ENCODE results near the gene BBX.

The BBX gene

DNA sequence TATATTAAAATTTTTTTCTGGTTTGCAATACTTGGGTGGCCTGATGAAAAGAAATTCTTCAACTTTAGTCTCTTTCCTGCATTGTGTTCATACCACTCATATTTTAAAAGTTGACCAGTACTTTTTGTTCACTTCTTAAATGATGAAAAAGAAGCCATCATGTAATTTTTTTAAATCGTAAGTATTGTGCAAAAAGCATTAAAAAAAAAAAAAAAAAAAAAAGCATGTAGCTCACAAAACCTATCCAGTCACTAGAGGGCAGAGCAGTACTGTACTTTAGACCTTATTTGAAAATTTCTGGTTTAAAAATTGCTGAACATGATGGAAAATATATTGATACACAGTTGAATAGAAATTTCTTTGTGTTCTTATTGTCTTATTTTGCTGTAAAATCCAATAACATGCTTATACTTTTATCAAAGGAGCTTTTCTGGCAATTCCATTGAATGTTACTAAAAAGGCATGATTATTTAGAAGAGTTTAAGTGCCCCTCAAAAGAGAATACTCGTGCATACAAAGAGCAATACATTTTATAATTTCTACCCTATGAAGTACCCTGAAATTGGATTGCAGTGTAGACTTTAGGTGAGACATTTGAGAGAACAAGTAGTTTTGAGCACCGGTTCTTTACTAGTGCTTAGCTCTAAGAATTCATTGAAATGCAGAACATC, 137.7 kb downstream of the BBX start:
- no peak for DNase-seq

DNA sequence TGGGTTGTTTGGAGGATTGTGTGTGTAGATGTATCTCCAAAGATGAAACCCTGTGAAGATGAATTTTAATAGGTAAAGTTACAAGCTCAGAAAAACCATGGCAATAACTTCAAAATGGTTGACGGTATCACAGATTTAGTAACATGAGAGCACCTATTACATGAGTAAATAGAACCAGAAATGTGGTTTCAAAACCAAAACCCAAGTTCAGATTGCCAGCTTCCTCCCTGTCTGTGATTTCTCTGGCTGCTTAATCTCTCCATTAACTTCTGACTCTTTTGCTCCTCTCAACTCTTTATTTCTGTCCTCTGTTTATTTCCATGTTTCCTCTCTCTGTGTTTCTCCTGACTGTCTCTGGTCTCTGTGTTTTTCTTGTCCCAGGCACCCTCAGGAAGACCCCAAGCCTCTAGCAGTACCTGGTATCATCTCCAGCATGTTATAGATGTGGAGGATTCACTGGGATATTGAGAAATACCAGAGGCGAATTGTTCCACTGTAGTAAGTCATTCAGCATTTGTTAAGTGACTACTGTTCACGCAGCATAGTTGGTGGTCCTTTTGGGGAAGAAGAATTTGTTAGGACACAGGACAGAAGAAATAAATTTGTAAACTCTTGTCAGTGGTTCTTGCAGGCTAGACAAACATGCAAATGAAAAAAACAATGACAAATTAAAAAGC, 138.8 kb downstream of the BBX start:
- DNase-seq: no peak

DNA sequence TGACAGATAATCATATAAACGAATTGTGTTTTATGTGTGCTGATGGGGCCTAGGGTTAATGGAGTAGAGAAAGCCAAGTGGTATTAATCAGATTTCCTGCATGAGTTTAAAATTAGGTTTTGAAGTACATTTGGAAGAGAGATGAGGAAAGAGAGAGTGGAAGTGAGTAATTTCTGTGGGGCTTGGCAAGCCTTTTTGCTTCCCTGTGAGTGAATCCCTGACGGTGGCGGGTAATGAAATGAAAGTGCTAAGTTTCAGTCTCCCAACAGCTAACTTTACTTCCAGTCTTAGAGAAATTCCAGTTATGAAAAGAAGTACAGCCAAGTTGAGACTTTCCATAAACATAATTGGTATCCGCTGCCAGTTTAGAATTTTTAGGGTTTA, 139.4 kb downstream of the BBX start:
- no peak for DNase-seq

- DNase-seq: no peak
These were observed 139.8 kb downstream of the BBX start for GRCh38 chr3:107662586-107662985.

DNA sequence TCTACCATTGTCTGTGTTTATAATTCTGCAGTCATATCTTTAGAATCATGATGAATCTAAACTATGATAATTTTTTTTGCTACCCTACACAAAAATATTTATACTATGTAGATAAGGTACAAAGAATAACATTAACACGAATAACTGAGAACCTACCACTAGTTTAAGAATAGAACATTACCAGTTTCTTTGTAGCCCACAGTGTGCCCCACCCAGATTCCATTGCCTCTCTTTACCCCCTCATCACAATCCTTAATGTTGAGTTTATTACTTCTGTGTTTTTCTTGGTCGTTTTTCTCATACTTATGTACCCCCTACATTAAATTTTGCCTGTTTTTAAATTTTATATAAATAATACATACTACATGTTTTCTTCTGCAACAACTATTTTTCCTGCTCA, 140.5 kb downstream of the BBX start:
- no peak for DNase-seq

- no peak for DNase-seq
These were observed 141.9 kb downstream of the BBX start for GRCh38 chr3:107664614-107665013.

GRCh38 chr3:107665351-107665750, 142.6 kb downstream of the BBX start:
- DNase-seq: no peak

DNA sequence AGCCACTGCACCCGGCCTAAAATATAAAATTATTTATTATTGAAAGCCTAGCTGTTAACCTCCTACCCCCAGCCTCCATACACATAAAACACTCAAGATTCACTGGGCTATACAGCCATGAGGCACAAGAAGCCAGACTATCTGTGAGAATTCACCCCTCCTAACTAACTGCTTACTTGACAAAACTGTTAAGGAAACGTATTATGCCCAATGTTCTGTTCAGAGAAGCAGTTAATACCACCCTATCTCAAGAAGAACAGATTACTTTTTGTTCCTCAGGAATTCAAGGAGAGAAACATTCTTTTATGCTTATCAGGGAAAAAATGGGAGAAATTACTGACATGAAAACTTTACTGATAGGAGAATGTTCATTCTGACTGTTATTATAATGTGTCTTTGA, 144.1 kb downstream of the BBX start:
- no peak for DNase-seq

- DNase-seq: no peak
These were observed 145.7 kb downstream of the BBX start for GRCh38 chr3:107668416-107668815.

GRCh38 chr3:107668963-107669362, 146.2 kb downstream of the BBX start:
- DNase-seq: no peak

GRCh38 chr3:107669669-107670068, 146.9 kb downstream of the BBX start:
- DNase-seq: no peak

DNA sequence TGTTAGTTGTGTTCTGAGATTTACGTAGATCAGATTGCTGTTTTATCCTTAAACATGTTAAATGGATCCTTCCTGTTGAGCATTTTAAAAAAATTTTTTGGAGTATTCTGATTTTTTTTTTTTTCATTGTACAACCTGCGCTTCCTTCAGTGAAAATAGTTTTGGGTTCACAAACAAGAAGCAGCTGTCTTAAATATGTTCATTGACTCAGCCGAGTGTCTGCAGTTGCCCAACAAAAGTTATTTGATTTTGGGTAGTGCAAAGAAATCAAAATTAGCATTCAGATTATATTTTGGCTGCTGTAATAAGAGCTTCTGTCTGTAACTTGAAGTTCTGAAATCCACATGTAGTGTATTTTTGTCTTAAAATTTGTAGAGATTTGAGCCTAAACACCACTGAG, 148.2 kb downstream of the BBX start:
- no peak for DNase-seq

- DNase-seq: no peak
These were observed 151.6 kb downstream of the BBX start for GRCh38 chr3:107674371-107674770.

GRCh38 chr3:107675233-107675900, 152.6 kb downstream of the BBX start:
- no peak for DNase-seq

DNA sequence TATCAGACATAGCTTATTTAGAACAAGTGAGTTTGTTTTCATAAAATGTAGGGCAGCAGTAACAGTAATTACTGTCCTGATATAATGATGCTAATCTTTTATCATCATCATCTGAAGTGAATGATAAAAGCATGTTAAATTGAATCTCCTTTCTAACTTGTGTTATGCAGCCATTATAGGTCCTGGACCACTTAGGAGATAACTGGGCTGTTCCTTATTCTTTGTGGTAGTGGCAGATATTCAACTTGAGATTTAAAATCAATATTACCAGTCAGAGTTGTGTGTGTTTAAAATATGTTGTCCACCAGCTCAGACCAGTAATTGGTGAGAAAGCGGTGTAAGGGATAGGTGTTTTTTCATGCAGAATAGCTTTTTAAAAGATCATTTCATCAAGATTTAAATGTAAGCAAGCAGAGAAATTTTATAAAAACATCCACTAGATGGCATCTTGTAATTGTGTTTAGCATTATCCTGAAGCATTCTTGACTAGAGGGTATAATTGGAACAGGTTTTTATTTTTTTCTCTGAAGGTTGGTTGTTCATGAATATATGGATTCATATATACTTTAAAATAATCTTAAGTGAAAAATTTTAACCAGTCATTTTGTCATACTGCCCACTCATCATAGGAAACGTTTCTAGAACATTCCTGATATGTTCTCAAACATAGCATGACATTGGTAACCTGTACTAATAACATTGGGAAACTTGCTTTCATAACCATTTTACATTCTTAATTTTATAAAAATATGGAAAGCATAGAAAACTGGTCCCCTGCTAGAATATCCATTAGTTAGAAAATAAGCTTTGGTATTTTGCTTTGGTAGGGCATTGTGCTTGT, 153.9 kb downstream of the BBX start:
- DNase-seq: no peak

- DNase-seq: no peak
These were observed 157.2 kb downstream of the BBX start for GRCh38 chr3:107679921-107680320.

DNA sequence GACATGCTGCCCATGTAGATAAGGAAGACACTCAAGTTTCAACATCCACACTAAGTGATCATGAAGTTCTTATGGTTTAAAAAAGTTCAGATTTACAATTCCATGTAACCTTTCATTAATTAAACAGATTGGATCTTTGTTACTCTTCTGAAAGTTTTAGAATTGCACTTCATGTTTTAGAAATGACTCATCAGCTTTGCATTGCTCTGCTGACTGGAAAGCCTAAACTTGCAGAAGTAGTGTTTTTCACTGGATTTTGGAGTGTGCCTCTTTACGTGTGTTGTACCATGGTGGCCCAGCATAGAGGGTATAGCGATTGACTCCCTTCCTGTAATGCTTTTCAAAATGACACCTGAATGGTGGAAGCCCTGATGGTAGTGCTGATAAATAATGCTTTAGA, 157.9 kb downstream of the BBX start:
- no peak for DNase-seq

DNA sequence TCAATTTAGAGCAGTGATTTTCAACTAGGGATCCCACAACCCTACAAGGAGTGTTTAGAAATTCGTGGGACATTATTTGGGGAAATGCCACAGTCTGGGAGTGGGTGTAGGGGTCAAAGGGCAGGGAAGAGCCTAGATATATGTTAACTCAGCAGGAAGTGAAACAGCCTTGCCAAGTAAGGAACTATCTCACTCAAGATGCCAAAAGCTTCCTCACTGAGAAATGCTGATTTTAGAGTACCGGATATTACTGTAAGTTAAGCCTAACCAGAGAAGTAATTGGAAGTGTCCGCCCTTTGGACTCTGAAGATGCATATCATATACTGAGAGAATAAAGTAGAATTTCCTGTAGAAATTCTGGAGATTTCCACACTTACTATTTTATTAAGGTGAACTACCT, 158.6 kb downstream of the BBX start:
- DNase-seq: no peak

GRCh38 chr3:107682580-107682979, 159.8 kb downstream of the BBX start:
- DNase-seq: no peak

DNA sequence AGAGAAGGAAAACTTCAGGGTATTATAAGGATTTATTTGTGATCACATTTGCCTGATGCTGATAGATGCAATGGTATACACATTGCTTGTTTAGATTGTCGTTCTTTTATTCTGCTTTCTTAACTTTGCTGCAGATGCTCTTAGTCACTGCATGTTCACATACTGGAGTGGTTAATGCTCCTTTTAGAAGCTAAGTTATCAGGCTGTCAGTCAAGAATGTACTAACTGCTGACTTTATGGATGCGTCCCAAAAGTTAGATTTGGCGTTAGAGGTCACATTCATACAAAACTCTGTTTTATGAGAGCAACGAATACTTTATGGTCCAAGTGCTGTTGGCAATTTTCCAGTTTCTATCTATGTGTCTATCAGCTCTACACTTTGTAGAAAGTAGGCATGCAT, 160.7 kb downstream of the BBX start:
- no peak for DNase-seq

DNA sequence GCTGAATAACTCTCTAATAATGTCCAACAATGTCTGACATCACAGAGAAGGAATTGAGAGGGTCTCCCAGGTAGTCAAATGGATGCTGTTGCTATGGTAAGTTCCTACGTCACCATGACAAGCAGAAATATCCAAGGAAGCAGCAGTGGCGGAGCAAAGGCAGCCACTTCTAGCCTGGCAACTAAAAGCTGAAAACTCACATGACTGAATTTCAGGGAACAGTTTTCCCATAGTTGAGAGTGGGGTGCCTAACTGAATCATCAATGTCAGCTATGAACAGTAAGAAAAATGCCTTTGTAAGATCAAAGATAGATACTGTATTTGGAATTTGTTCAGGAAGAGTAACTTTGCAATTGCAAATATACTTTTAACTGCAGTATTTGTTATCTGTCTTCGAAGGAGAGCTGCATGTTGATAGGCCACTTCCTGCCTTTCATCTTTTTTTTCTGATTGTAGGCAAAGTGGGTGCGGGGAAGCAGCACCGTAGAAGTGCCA, 161.7 kb downstream of the BBX start:
- no peak for DNase-seq

DNA sequence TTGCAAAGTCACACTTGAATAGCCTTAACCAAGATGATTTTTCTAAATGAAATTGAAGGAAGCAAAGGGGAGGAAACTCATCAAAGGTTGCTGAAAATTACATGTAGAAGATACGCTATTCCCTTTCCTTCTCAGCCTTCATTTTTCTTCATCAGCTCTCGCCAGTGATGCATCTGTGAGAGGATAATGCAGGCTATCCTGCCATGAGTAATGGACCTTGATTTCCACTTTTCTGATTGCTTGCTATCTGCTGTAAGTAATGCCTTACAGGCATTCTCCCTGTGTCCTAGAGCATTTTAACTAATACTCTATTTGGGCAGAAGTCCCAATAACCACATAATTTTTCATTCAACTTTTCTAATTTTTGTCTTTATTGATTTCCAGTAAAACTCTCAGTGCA, 162.6 kb downstream of the BBX start:
- DNase-seq: no peak

GRCh38 chr3:107687056-107687581, 164.4 kb downstream of the BBX start:
- no peak for DNase-seq

Data from activated T-cell treated with anti-CD3 and anti-CD28 coated beads, Interleukin-2, amount 50 U/mL, for 1 hour (primary cell).